Measurements from ENCODE around the gene CNTLN.

CNTLN gene

GRCh38 chr9:17293685-17294084 is 158.8 kb downstream of the CNTLN start:
- Histone ChIP-seq H3K27me3 (ENCODE audit: insufficient read depth, low read length) (no peaks in the 10 kb centered on the region), H3F3A (ENCODE audit: insufficient read depth, low read length) (no peaks in the 10 kb centered on the region), H2AFZ (ENCODE audit: low read length) (no peak overlapping the region), H3K9me3 (ENCODE audit: low read length) (no peaks in the 10 kb centered on the region), H3K4me1 (ENCODE audit: insufficient read depth, low read length, severe bottlenecking) (no peaks in the 10 kb centered on the region), H3K4me2 (ENCODE audit: low read length) (no peak overlapping the region), H4K20me1 (ENCODE audit: insufficient read depth, low read length) (no peaks in the 10 kb centered on the region), H3K9me2 (ENCODE audit: low read depth, low read length) (no peaks in the 10 kb centered on the region), H3K4me3 (ENCODE audit: low read depth, low read length, poor library complexity, severe bottlenecking) (no peak overlapping the region), H3K9ac (ENCODE audit: low read length) (no peak overlapping the region), H3K27ac (ENCODE audit: low read depth, low read length, poor library complexity, severe bottlenecking) (no peak overlapping the region), H3K79me2 (ENCODE audit: insufficient read depth, low read length) (no peaks in the 10 kb centered on the region), H3K36me3 (ENCODE audit: insufficient read depth, low read length) (no peaks in the 10 kb centered on the region)
- no peak for TF ChIP-seq CTCF (IDR thresholded peaks at IDR 0.05; ENCODE audit: low read length)
- no peak for TF ChIP-seq EZH2 (IDR thresholded peaks at IDR 0.05; ENCODE audit: borderline replicate concordance, low read length)

GRCh38 chr9:17294822-17295624 is 160.2 kb downstream of the CNTLN start:
- Histone ChIP-seq H3K36me3 (ENCODE audit: insufficient read depth, low read length) (no peaks in the 10 kb centered on the region), H3K4me1 (ENCODE audit: insufficient read depth, low read length, severe bottlenecking) (no peaks in the 10 kb centered on the region), H2AFZ (ENCODE audit: low read length) (no peak overlapping the region), H3F3A (ENCODE audit: insufficient read depth, low read length) (no peaks in the 10 kb centered on the region), H3K4me3 (ENCODE audit: low read depth, low read length, poor library complexity, severe bottlenecking) (no peak overlapping the region), H3K9me2 (ENCODE audit: low read depth, low read length) (no peaks in the 10 kb centered on the region), H3K27me3 (ENCODE audit: insufficient read depth, low read length) (no peaks in the 10 kb centered on the region), H3K9ac (ENCODE audit: low read length) (no peak overlapping the region), H3K27ac (ENCODE audit: low read depth, low read length, poor library complexity, severe bottlenecking) (no peak overlapping the region), H3K9me3 (ENCODE audit: low read length) (no peaks in the 10 kb centered on the region), H4K20me1 (ENCODE audit: insufficient read depth, low read length) (no peaks in the 10 kb centered on the region), H3K79me2 (ENCODE audit: insufficient read depth, low read length) (no peaks in the 10 kb centered on the region), H3K4me2 (ENCODE audit: low read length) (no peak overlapping the region)
- TF ChIP-seq CTCF (IDR thresholded peaks at IDR 0.05; ENCODE audit: low read length) (no peak), EZH2 (IDR thresholded peaks at IDR 0.05; ENCODE audit: borderline replicate concordance, low read length) (no peak)

GRCh38 chr9:17315341-17315740 is 180.5 kb downstream of the CNTLN start:
- Histone ChIP-seq H3K79me2 (ENCODE audit: insufficient read depth, low read length) (no peaks in the 10 kb centered on the region), H3K4me3 (ENCODE audit: low read depth, low read length, poor library complexity, severe bottlenecking) (no peak overlapping the region), H3K9ac (ENCODE audit: low read length) (no peak overlapping the region), H3K27me3 (ENCODE audit: insufficient read depth, low read length) (no peaks in the 10 kb centered on the region), H3F3A (ENCODE audit: insufficient read depth, low read length) (no peaks in the 10 kb centered on the region), H2AFZ (ENCODE audit: low read length) (no peak overlapping the region), H3K9me2 (ENCODE audit: low read depth, low read length) (no peaks in the 10 kb centered on the region), H3K4me2 (ENCODE audit: low read length) (no peak overlapping the region), H4K20me1 (ENCODE audit: insufficient read depth, low read length) (no peaks in the 10 kb centered on the region), H3K9me3 (ENCODE audit: low read length) (no peaks in the 10 kb centered on the region), H3K36me3 (ENCODE audit: insufficient read depth, low read length) (no peaks in the 10 kb centered on the region), H3K4me1 (ENCODE audit: insufficient read depth, low read length, severe bottlenecking) (no peaks in the 10 kb centered on the region), H3K27ac (ENCODE audit: low read depth, low read length, poor library complexity, severe bottlenecking) (no peak overlapping the region)
- TF ChIP-seq EZH2 (IDR thresholded peaks at IDR 0.05; ENCODE audit: borderline replicate concordance, low read length) (no peak), CTCF (IDR thresholded peaks at IDR 0.05; ENCODE audit: low read length) (no peak)

Data from OCI-LY1 (cell line).